ENCODE results near the gene MIB2.
"Not testable (repeated sequence)": the region's sequence is repeated elsewhere in the genome, so short reads cannot be mapped to it uniquely, and the experiment has no call there.

The MIB2 gene

GRCh38 chr1:1615256-1616044 lies at the start of gene MIB2:
Gene MIB2, plus strand, starts transcription at chr1:1615500. Its CDS starts 7,953 bp downstream, at chr1:1623453.
- DNase-seq (ENCODE audit: low spot score), result peak; percentile 100

DNA sequence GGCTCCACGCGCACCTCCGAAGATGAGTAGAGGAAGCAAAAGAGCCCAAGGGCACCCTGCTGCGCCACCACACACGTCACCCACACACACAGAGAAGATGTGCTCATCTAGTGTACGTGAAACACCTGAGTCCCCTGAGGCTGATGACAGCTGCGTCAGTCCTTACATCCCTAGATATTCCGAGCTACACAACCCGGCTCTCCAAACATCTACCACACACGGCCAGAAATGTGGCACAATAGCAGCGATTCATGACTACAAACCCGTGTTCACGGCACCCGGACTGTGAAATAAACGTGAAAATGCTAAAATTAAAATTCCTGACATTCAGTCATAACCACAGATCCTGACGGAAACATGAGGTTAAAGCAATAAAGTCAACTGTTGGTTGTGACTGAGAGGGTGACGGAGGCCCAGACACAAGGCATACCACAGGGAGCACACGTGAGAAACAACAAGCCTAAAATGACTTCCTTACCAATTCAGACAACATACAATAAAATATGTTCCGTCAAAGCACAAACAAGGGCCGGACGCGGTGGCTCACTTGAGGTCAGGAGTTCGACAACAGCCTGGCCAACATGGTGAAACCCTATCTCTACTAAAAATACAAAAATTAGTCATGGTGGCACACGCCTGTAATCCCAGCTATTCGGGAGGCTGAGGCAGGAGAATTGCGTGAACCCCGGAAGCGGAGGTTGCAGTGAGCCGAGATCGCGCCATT lies 48.0 kb upstream of the MIB2 start:
- no peak for DNase-seq (ENCODE audit: low spot score)

DNA sequence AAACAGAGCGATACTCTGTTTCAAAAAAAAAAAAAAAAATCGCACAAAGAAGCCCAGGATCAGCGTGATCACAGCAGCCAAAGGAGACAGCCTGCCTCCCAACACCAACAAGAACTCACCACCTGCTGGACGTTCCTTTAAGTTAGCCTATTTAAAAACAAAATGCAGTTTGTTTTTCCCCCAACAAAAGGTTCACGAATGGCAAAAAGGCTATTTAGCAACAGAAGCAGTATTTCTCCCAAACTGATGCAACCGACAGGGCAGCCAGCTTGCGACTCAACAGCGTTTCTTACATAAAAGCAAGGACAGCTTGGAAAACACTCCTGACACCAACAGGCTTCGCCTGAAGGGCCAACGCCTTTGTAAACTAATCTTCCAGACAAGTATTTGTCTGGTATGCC lies 47.4 kb upstream of the MIB2 start:
- no peak for DNase-seq (ENCODE audit: low spot score)

DNA sequence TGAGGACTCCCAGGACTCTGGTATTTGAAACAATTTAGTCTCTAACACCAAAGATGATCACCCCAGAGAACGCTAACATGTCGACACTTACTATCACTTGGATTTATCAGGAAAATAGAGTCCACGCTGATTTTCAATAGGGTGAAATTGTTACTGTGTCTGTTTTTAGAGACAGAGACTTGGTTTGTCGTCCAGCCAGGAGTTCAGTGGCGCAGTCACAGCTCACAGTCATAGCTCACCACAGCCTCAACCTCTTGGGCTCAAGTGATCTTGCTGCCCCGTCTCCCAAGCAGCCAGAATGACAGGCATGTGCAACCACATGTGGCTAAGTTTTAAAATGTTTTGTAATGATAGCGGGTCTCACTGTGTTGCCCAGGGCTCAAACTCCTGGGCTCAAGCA lies 46.0 kb upstream of the MIB2 start:
- DNase-seq (ENCODE audit: low spot score), result no peak

DNA sequence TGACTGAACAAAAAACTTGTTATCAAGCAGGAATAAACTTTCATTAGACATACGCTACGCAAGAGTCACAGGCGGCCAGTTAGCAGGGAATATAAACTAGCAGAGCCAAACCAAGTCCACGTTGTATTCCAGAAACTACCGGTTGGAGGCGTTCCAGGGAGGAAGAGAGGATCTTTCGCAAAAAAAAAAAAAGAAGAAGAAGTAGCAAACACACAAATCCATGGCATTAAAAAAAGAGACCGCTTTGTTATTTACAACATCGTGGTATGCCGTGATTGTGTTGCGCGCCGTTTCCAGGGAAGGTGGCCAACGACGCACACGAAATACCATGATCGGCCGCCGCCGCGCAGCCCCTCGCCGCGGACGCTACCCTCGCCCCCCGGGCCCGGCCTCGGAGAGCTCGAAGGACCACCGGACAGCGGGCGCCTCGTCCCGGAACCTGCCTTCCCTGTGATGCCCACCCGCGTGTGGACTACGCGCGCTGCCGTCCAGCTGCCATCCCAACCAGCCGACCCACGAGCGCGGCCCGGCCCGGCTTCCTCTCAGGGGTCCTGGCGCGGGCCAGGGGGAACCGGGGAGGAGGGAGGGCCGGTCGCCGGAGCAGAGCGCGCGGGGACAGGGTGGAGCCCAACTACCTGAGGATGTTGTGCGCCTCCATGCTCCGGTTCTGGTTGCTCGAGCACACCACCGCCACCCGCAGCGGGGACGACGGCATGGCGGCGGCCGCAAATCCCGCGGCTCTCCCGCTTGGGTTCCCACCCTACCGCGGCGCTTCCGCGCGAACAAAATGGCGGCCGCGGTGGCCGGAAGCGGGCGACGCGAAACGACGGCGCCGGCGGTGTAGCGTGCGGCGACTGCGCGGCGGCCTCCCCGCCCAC lies 41.2 kb upstream of the MIB2 start:
- peak; percentile 91 for DNase-seq (ENCODE audit: low spot score)

DNA sequence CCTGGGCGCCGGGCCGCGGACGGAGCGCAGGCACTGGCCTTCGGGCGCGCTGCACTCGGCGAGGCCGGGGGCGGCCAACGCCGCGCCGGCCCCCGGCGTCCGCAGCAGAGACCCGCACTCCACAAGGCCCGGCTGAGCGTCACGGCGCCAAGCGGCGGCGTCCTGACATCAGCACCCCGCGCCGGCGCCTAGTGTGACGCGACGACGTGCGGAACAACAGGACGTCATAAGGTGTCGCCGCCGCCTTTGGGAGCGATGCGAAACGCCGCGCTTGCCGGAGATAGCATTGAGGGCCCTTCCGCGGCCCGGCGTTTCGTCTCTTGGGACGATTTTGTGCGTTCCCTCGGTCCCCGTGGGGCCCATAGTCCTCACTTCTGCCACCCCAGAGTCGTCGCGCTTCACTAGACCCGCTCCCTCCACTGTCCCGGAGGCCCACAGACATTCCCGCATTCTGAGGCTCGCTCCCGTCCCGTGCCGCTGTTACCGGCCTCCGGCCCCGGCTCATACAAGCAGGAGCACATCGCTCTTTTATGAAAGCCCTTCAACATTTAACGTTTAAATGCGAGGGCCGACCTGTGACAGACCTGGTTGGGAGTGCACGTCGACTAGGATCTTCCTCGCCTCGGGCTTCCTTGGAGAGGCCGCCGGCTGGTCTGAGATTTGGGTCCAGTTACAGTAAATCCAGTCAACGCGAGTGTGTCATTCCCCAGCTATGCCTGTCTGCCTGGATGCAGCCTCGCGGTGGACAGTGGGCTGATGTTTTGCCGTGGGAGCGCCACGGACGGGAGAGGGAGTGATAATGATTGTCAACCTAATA lies 40.4 kb upstream of the MIB2 start, which contains the start of gene SSU72:
Gene SSU72 (minus strand): TSS at position 143 of the 817 bp plus-strand sequence. CDS start 306 bp downstream, outside the sequence.
- peak; percentile 97 for DNase-seq (ENCODE audit: low spot score)

DNA sequence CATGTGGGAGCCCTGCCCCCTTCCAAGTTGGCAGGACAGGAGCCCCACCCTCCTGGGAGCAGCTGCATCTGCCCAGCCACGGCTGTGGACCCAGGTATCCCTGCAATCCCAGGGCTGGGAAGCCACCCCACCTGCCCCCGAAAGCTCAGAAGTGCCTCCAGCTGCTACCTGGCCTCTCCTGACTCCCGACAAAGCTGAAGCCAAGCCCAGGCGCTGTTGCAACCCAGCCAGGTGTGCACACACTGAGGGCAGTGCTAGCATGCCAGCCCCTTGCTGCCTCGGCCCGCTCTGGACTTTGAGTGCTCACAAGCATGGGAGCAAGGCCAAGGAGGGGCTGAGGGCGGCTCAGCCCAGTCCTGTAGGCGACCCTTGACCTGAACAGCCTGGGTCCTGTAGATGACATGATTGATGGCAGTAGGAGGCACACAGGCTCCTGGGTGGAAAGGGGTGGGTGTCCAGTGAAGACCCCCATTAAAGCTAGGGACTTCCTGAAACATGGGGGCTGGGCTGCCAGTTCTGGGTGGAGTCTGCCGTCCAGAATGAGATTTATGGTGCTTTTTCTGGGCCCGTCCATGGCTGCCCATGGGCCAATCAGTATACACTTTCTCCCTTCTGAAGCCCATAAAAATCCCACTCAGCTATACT lies 37.8 kb upstream of the MIB2 start:
- DNase-seq (ENCODE audit: low spot score), result no peak

DNA sequence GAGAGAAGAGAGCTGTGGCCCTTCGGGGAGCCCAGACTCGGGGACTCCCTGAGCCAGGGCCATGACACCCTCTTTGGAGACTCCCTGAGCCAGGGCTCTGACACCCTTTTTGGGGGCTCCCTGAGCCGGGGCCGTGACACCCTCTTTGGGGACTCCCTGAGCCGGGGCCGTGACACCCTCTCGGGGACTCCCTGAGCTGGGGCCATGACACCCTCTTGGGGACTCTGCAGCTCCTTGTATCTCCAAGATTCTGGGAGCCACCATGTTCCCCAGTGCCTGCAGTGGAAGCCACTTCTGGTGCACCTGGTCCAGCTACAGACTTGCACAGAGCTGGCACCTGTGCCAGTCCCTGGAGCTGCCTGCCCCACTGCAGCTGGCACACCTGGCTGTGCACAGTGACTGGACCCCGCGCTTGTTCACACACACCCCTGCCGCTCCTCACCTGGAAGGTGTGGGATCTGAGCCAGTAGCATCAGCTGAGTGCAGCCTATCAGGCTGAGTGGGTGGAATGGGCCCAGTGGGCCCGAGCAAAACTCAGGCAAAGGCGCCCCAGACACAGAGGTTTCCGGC lies 36.8 kb upstream of the MIB2 start:
- DNase-seq (ENCODE audit: low spot score), result no peak

DNA sequence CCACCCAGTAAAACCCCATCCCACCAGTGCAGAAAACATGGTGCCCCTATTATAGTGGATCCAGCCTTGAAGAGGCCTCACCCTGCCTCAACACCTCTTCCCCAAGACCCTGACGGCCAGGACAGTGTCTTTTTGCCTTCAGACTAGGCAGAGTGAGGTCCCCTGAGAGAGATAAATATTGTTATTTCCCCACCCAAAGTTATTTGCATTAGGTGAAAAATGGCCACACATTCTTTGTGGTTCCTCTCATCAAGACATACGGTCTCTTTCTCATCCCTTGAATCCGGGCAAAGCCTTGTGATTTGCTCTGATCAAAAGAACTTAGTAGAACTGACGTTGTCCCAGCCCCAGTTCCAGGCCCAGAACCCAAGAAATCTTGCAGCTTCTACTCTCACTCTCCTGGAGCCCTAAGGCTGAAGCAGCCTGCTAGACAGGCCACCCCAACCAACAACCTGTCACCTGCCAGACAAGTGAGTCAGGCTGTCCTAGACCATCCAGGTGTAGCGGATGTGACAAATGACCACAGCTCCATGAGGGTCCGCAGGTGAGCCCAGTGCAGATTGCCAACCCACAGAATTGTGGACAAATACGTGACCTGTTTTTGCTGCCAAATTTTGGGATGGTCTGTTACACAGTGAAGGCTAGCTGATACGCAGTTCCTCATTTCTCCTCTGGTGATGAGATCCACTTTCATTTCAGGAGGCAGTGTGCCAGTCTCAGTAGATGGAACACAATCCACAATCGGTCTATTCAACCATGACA lies 32.5 kb upstream of the MIB2 start:
- no peak for DNase-seq (ENCODE audit: low spot score)

- DNase-seq (ENCODE audit: low spot score), result no peak
These were observed 31.8 kb upstream of the MIB2 start for GRCh38 chr1:1583347-1584010.

DNA sequence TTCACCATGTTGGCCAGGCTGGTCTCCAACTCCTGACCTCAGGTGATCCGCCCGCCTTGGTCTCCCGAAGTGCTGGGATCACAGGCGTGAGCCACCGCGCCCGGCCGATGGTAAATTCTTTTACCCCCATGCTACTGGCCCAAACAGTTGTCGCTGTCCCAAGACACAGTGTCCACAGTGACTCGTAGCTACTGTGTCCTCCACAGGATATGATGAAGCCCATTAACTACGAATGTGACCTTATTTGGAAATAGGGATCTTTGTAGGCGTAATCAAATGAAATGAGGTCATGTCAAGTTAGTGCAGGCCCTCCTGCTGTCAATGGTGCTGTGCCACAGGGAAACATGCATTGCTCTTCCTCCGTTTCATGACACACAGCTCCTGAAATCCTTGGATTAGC lies 23.8 kb upstream of the MIB2 start:
- no peak for DNase-seq (ENCODE audit: low spot score)

- no peak for DNase-seq (ENCODE audit: low spot score)
These were observed 21.3 kb upstream of the MIB2 start for GRCh38 chr1:1593834-1594601.

DNA sequence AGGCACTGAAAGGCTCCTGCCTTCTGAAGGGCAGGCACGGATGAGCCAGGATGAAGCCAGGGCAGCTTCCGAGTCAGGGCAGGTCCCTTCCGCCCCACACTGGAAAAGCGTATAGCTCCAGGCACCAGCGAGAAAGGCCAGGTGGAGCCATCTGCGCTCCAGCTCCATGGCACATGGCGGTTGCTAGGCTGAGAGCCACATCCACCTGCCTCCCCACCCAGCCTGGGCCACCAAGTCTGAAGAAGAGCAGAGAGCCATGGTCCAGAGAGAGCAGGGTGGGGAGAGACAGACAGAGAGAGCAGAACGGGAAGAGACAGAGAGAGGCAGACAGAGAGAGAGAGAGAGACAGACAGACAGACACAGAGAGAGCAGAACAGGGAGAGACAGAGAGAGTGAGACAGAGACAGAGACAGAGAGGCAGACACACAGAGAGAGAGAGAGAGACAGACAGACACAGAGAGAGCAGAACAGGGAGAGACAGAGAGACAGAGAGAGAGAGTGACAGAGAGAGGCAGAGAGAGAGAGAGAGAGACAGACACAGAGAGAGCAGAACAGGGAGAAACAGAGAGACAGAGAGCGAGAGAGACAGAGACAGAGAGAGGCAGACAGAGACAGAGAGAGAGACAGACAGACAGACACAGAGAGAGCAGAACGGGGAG lies 20.6 kb upstream of the MIB2 start:
- no peak for DNase-seq (ENCODE audit: low spot score)

GRCh38 chr1:1595341-1595740 lies 20.0 kb upstream of the MIB2 start:
- not testable (repeated sequence) for DNase-seq (ENCODE audit: low spot score)

- DNase-seq (ENCODE audit: low spot score), result no peak
These were observed 18.6 kb upstream of the MIB2 start for GRCh38 chr1:1596493-1597274.

DNA sequence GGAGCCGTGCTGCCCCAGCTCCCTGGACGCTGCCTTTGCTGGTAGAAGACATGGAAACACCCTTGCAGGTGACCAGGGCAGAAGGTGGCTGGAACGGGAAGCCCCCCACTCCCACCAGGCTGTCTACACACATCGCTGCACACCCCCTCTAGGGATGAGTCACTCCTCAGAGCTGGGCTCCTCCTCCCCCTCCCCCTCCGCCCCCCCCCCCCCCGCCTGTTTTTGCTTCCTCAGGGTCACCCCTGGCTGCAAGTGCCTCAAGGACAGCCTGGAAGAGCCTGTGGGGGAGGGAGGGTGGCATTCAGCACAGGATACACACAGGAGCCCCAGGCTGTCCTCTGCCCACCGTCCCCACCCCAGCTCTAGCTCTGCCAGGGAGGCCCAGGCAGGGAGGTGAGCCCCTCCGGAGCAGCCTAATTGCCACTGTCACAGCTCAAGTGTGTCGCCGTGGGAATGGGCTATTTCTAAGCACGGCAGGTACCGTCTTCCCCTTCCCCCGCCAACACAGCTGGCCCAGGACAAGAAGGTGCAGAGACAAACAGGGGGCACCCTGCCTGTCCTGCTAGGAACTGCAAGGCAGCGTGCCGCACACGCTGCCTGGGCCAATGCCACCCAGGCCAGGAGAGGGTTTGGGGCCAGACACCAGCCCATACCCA lies 17.9 kb upstream of the MIB2 start:
- peak; percentile 47 for DNase-seq (ENCODE audit: low spot score)
